GM20431 (cell line): ENCODE data around the gene PWWP2B.
"Not testable (repeated sequence)": the region's sequence is repeated elsewhere in the genome, so short reads cannot be mapped to it uniquely, and the experiment has no call there.

Source experiments
- in situ Hi-C: fragments of 300-500 bp; cut with MseI, MboI; formaldehyde crosslinking; loops from one replicate; pipeline ENCODE4 v1.15.0; 2020; ENCODE audit warnings: low sequenced_read_pairs; ENCODE audit not compliant: unreplicated experiment

The PWWP2B gene

GRCh38 chr10:132397036-132397541 is at the start of gene PWWP2B:
Gene PWWP2B (plus strand): TSS chr10:132397200. CDS start chr10:132397227, 27 bp downstream.
- in situ Hi-C loops: loop anchor here (10.0 kb wide), 1 partner anchor 58 kb away; no protein-coding TSS in a partner anchor

DNA sequence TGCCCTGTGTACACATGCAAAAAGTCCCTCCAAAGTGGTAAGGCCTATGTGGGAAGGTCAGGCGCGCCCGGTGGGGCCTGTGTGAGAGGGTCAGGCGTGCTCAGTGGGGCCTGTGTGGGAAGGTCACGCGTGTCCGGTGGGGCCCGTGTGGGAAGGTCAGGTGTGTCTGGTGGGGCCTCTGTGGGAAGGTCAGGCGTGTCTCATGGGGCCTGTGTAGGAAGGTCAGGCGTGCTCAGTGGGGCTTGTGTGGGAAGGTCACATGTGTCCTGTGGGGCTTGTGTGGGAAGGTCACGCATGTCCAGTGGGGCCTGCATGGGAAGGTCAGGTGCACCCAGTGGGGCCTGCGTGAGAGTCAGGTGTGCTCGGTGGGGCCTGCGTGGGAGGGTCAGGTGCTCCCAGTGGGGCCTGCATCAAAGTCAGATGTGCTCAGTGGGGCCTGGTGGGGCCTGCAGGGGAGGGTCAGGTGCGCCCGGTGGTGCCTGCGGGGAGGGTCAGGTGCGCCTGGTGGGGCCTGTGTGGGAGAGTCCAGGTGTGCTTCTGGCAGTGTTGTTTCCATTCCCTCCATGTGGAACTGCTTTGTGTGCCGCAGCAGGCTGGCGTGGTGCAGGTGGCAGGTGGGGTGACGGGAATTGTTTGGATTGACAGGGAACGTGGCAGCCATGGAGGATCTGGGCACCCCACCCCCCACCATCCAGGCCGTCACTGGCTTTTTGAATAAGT is 49.6 kb upstream of the PWWP2B start:
- in situ Hi-C loops: loop anchor here (5.0 kb wide), 1 partner anchor 125 kb away; no protein-coding TSS in a partner anchor

DNA sequence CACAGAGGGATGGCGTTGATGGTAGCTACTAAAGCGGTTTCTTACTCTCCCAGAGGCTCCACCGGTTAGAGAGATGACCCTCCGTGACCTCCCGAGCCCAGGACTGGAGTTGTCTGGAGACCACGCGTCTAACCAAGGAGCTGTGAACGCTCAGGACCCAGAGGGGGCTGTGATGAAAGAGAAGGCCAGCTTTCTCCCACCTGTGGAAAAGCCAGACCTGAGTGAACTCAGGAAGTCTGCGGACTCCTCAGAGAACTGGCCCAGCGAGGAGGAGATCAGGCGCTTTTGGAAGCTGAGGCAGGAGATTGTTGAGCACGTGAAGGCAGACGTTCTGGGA is 49.1 kb upstream of the PWWP2B start:
- in situ Hi-C loops: loop anchor here (5.0 kb wide), 1 partner anchor 126 kb away; no protein-coding TSS in a partner anchor

DNA sequence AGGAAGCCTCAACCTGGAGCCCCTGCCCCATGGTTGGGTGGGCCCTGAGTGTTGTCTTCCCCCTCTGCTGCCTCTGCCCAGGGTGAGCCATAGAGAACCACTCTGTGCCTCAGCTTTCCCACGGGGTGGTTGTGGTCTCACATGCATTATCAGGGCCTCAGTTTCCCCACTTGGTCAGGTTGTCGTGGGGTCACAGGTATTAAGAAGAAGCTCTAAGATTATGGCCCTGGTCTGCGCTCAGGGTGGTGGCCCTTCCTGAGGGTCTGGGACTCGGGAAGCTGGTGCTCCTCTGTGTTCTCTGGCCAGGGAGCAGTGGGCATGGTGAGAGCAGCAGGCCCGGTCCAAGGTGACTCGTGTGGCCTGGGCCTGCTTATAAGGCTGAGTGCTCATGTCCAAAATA is 47.2 kb upstream of the PWWP2B start:
- in situ Hi-C loops: loop anchor here (5.0 kb wide), 1 partner anchor 127 kb away; no protein-coding TSS in a partner anchor

GRCh38 chr10:132350391-132350790 is 46.6 kb upstream of the PWWP2B start:
- in situ Hi-C loops: no loop called here

GRCh38 chr10:132350946-132351345 is 46.1 kb upstream of the PWWP2B start:
- in situ Hi-C loops: no loop called here

GRCh38 chr10:132351611-132352010 is 45.4 kb upstream of the PWWP2B start:
- in situ Hi-C loops: no loop called here

DNA sequence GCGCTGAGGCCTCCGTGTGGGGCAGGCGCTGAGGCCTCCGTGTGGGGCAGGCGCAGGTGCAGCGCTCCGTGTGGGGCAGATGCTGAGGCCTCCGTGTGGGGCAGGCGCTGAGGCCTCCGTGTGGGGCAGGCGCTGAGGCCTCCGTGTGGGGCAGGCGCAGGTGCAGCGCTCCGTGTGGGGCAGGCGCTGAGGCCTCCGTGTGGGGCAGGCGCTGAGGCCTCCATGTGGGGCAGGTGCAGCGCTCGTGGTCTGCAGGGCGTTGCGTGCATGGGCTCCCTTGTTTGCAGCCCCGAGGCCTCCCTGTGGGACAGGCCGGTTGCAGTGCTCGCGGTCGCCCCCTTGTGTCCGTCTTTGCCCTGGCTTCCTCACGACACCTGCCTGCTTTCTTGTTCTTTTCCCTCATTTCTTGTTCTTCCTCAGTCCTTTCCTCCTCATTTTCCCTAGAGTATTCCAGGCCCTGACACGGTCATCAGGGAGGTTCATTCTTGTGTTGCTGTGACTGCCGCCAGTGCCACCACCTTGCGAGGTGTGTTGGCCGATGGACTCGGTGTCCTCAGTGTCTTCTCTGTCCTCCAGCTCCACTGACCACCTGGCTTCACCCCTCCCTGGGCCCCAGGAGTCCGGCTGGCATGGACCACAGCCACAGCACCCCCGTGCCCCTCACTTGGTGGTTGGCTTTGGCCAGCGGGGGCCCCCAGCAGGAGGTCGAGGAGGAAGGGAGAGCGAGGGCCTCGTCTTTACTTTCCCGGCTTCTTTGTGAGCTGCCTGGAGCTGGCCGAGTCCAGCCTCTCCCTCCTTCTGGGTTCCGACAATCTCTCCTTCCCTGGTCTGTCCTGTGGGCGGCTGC is 44.3 kb upstream of the PWWP2B start:
- in situ Hi-C loops: not testable (repeated sequence)

GRCh38 chr10:132353456-132354355 is 43.3 kb upstream of the PWWP2B start:
- in situ Hi-C loops: no loop called here

DNA sequence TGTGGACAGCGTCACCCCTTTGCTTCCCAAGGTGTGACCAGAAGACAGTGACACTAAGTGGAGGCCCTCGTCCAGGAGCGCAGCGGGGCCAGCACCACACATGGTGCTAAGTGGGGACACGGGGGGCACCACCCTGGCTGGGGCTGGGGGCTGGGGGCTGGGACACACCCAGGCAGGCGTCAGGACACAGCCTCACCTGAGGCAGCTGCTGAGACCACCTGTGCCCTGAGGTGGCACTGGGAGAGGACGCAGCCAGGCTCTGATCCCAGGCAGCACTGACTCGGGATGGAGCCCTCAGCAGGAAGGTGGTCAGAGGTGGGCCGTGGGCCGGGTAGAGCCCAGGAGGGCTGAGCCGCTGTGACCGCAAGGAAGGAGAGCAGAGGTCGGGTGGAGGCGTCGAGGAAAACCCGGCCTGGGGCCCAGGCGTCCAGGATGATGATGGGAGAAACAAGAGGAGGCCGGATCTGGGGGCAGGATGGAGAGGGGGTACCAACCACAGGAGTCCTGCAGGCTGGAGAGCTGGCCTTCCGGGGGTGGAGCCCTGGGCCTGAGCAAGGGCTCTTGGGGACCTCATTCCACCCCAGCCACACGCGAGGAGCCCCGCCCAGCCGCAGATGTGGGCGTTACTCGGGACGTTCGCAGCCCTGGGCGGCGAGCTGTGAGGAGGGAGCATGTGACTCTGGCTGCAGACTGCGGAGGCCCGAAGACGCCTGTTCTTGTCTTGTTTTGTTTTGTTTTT is 42.5 kb upstream of the PWWP2B start:
- in situ Hi-C loops: no loop called here

DNA sequence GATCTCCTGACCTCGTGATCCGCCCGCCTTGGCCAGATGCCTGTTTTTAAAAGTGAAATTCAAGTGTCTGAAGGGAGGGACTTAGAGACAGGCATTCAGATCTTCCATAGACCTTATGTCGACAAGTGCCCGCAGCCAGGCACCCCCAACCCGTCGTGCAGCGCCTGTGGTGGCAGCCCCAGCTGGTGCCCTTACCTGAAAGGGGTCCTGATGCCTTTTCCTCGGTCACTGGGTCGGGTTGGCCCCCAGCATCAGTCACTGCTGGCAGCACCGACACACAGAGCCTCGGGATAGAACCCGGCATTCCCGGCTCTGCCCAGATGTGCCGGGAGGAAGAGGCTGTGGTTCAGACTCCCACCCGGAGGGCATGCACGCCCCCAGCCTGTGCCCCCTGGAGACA is 41.7 kb upstream of the PWWP2B start:
- in situ Hi-C loops: no loop called here

- in situ Hi-C loops: no loop called here
Observed at GRCh38 chr10:132355754-132356153, 41.2 kb upstream of the PWWP2B start.

GRCh38 chr10:132356621-132357195 is 40.3 kb upstream of the PWWP2B start:
- in situ Hi-C loops: no loop called here

DNA sequence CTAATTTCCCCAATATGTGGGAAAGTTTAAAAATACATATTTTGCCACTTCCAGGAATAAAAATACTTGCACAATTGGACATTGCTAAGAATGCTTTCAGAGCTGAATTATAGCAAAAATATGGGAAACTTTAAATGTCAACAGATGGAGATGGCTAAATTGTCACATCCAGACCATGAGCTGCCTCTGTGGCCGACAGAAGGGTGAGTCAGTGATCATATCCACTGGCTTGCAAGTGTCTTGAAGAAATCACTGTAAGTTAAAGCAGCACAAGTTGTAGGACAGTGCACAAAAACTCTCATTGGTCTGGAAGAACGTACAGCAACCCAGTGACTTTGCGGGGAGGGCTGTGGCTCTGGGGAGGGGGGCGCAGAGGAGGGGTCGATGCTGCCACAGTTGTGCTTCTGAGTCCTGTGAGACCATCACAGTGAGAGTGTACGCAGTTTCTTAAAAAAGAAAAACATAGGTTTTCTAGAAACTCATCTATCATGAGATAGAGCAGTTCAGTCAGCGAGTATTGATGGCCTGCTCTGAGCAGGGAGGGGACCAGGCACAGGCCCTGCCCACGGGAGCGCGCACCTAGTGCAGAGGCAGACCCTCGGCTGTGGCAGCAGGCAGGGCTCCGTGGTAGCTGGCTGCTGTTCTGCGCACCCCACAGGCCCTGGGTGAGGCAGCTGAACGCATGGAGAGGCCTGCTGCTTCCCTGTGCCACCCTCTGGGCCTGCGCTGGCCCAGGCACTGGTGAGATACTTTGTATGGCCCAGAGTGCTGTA is 39.5 kb upstream of the PWWP2B start:
- in situ Hi-C loops: no loop called here

DNA sequence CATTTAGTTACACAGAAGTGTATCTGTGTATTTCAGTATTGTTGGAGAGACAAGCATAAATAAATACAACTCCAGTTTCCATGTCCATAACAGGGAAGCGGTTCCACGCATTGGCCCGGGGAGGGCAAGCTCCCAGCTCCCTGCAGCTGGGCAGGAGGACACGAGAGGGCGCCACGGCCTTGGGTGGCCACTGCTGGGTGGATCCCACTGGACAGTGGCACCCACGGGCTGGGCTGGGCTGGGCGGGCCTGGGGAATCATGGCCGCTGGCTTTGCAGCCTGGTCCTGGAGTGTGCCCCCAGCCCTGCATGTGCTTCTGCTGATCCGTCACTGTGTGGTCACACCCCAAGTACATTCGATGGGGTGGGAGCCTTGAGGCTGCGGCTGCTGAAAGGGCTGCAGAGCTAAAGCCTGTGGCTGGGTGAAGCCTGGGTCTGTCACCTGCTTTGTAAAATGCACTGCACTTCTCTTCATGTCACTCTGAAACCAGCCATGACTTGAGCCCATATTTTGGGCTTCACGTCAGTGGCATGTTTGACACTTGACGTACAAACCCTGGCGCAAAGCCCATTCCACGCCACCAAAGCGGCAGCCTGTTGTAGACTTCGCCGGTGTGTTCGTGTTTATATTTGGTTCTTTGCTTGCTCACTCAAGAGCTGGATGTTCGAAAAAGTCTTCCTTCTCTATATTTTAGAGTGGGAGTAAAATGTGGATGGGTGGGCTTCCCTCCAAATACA is 37.5 kb upstream of the PWWP2B start:
- in situ Hi-C loops: no loop called here

DNA sequence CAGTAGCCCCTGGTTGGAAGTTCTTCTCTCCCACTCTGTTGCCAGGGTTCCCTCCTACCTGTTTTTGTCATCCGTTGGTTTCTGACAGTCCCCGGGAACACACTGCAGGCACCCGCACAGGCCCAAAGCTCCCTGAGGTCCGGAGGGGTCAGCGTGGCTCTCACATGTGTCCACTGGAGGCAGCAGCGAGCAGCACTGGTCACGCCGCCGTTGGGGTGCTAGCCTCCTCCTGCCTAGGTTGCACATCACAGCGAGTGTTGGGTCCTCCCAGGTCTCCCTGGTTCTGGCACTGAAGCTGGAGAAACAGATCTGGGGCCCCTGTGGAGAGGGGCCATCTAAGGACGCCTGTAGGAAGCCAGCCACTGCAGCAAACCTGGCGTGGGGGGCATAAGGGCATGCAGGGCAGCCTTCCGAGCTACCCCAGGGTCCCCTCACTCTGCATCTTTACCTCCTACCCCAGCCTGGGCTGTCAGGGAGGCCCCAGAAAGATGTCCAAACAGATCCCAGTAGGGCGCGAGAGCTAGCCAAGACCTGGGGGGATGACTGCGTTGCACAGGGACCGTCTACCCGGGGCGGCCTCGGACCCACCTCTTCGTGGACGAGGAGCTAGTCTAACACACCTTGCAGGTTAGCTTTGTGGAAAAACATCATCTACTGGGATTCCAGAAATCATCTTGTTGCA is 36.1 kb upstream of the PWWP2B start:
- in situ Hi-C loops: no loop called here

DNA sequence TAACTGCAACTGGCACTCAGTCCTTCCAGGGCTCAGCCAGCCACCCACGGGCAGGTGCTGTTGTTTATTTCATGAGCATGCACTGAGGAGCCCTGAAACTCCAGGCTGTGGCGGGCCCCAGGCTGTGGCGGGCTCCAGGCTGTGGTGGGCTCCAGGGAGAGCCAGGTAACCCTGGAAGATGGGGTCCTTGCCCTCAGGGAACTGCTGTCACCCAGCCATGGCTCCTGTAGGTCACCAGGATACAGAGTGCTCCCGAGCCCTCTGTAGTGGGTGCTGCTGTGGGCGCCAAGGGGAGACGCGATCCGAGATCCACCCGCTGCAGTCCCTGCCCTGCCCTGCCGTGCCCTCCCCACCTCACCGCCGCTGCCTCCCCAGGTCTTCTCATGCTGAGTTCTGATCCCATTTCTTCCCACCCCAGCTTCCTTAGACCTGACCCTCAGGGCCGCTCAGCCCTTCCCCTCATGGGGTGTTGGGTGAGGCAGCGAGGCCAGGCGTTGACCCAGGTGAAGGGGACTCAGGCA is 35.4 kb upstream of the PWWP2B start:
- in situ Hi-C loops: no loop called here
